GM19455 (cell line): ENCODE data around the gene FBLN2.
"Not testable (repeated sequence)": the region's sequence is repeated elsewhere in the genome, so short reads cannot be mapped to it uniquely, and the experiment has no call there.

Experiments used
- ATAC-seq: cut with Tn5 transposase; IDR thresholded peaks from one replicate; pipeline ENCODE4 v1.9.1; 2021; ENCODE audit not compliant: unreplicated experiment

FBLN2 gene

GRCh38 chr3:13545952-13546454 is 2.9 kb upstream of the FBLN2 start:
- ATAC-seq = no peak

GRCh38 chr3:13546667-13547171 is 2.2 kb upstream of the FBLN2 start:
- no peak for ATAC-seq

- no peak for ATAC-seq
Observed at GRCh38 chr3:13547591-13548371, 1.1 kb upstream of the FBLN2 start.

- no peak for ATAC-seq
Observed at GRCh38 chr3:13549623-13550422, 898 bp downstream of the FBLN2 start.

- no peak for ATAC-seq
Observed at GRCh38 chr3:13550423-13550690, 1.4 kb downstream of the FBLN2 start.

- no peak for ATAC-seq
Observed at GRCh38 chr3:13550791-13551360, 2.0 kb downstream of the FBLN2 start.

- no peak for ATAC-seq
Observed at GRCh38 chr3:13552857-13553652, 4.1 kb downstream of the FBLN2 start.

- ATAC-seq = no peak
Observed at GRCh38 chr3:13553686-13554085, 4.8 kb downstream of the FBLN2 start.

- no peak for ATAC-seq
Observed at GRCh38 chr3:13555753-13556152, 6.8 kb downstream of the FBLN2 start.

- no peak for ATAC-seq
Observed at GRCh38 chr3:13556207-13556606, 7.3 kb downstream of the FBLN2 start.

- no peak for ATAC-seq
Observed at GRCh38 chr3:13556917-13557316, 8.0 kb downstream of the FBLN2 start.

- no peak for ATAC-seq
Observed at GRCh38 chr3:13557417-13557816, 8.5 kb downstream of the FBLN2 start.

GRCh38 chr3:13557926-13558325 is 9.0 kb downstream of the FBLN2 start:
- ATAC-seq = no peak

- ATAC-seq = no peak
Observed at GRCh38 chr3:13558651-13559050, 9.7 kb downstream of the FBLN2 start.

- no peak for ATAC-seq
Observed at GRCh38 chr3:13559764-13560525, 11.0 kb downstream of the FBLN2 start.

GRCh38 chr3:13561376-13561775 is 12.5 kb downstream of the FBLN2 start:
- ATAC-seq = no peak

- ATAC-seq = no peak
Observed at GRCh38 chr3:13561967-13562366, 13.0 kb downstream of the FBLN2 start.

- ATAC-seq = not testable (repeated sequence)
Observed at GRCh38 chr3:13562421-13562820, 13.5 kb downstream of the FBLN2 start.

- no peak for ATAC-seq
Observed at GRCh38 chr3:13563321-13563720, 14.4 kb downstream of the FBLN2 start.

GRCh38 chr3:13563911-13564310 is 15.0 kb downstream of the FBLN2 start:
- no peak for ATAC-seq
